ENCODE data around the gene SEMA6B. TPM values are rescaled to one million over a fixed set of nuclear protein-coding genes. Genes with fewer than 3 reads are reported as not detected.

SEMA6B gene
- total and polyA plus RNA-seq, 12 donors: 3.4 to 27.9 (median 9.4) TPM

DNA sequence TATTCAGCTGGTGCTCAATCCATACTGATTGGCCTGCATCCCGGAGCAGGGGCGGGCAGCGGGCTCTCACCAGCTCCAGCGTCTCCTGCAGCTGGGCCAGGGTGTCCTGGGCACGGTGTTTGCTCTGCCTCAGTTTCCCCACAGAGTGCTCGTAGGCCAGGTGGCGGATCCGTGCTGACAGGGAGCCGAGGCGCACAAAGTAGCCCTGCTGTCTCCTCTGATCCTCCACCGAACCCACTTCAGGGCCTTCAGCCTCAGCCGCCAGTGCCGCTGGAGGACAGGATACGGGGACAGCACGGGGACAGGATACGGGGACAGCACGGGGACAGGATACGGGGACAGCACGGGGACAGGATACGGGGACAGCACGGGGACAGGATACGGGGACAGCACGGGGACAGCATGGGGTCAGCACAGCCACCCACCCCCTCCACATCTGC lies 33.9 kb downstream of the SEMA6B start:
- Histone ChIP-seq H3K27me3 (no peaks in the 10 kb centered on the region), H3K4me3 (peak overlapping the region in 2 of 10 donors; percentile 3 to 21), H3K4me1 (peaks cover 0 to 10% (median 0%) of the 10 kb centered on the region in 9 donors), H3K36me3 (no peaks in the 10 kb centered on the region), H3K9me3 (no peaks in the 10 kb centered on the region), H3K27ac (no peak overlapping the region)
- intact Hi-C loops (cut with DNase I): loop anchor here in 3 of 10 donors (10.0 kb wide), 2 partner anchors 251 to 261 kb away; partner anchors contain the start of gene SHD (in 1 of the 3)
- no peak for DNase-seq
- 57 to 66% methylated on average over 23 of the region's 23 CpGs for WGBS, 2 donors
- ATAC-seq: peak in 1 of 8 donors; percentile 11
- TF ChIP-seq CTCF (IDR thresholded peaks at IDR 0.05): no peak

- intact Hi-C loops (cut with DNase I): loop anchor here in 3 of 10 donors (10.0 kb wide), 2 partner anchors 250 to 260 kb away; partner anchors contain the start of gene SHD (in 1 of the 3)
- peak overlapping the region in 2 of 10 donors; percentile 3 to 21 for H3K4me3 ChIP-seq
- DNase-seq (peak; percentile 49 to 74), ATAC-seq (peak in 5 of 8 donors; percentile 30 to 64 (median 47))
- WGBS, 2 donors: 68 to 70% methylated on average over 23 of the region's 23 CpGs
- peak; percentile 57 to 84 (median 71) for TF ChIP-seq CTCF (IDR thresholded peaks at IDR 0.05)
- no peak overlapping the region for H3K27ac ChIP-seq
- peaks cover 0 to 12% (median 1%) of the 10 kb centered on the region in 9 donors for H3K4me1 ChIP-seq
- no peaks in the 10 kb centered on the region for H3K9me3 ChIP-seq
- no peaks in the 10 kb centered on the region for H3K27me3 ChIP-seq
- H3K36me3 ChIP-seq: no peaks in the 10 kb centered on the region
Measured at GRCh38 chr19:4524808-4525562, 34.5 kb downstream of the SEMA6B start.

GRCh38 chr19:4523306-4524110 lies 36.0 kb downstream of the SEMA6B start:
- ATAC-seq (peak in 1 of 8 donors; percentile 2), DNase-seq (peak in 1 of 2 donors; percentile 60)
- intact Hi-C loops (cut with DNase I): loop anchor here in 3 of 10 donors (10.0 kb wide), 2 partner anchors 249 to 259 kb away; partner anchors contain the start of gene SHD (in 1 of the 3)
- Histone ChIP-seq H3K27me3 (no peaks in the 10 kb centered on the region), H3K9me3 (no peaks in the 10 kb centered on the region), H3K27ac (no peak overlapping the region), H3K4me1 (peaks cover 8 to 26% (median 14%) of the 10 kb centered on the region in 9 donors), H3K36me3 (no peaks in the 10 kb centered on the region), H3K4me3 (no peak overlapping the region)
- 77 to 78% methylated on average over 53 of the region's 53 CpGs for WGBS, 2 donors
- peak; percentile 41 to 69 (median 65) for TF ChIP-seq CTCF (IDR thresholded peaks at IDR 0.05)

All from heart right ventricle (tissue), 16 donors.